Vagina (tissue), 2 donors: ENCODE results near the gene RNF146. TPM values are rescaled to one million over a fixed set of nuclear protein-coding genes. Genes with fewer than 3 reads are reported as not detected.

Source experiments
- DNase-seq, 2 donors: peaks; one replicate each; pipeline ENCODE4 v3.0.0-alpha.2; 2017; ENCODE audit errors: extremely low spot score in 2 of 2
- H3K27ac ChIP-seq: fragments of 200-600 bp; sonication (generic); one replicate; pipeline ENCODE4 v1.5.1; 2019
- H3K27me3 ChIP-seq: fragments of 200-600 bp; sonication (generic); one replicate; pipeline ENCODE4 v1.5.1; 2019
- H3K36me3 ChIP-seq, 2 donors: fragments of 200-600 bp; sonication (generic); one replicate each; pipeline ENCODE4 v1.5.1; 2017 to 2019
- H3K4me1 ChIP-seq: fragments of 200-600 bp; sonication (generic); one replicate; pipeline ENCODE4 v1.5.1; 2019
- H3K4me3 ChIP-seq, 2 donors: fragments of 200-600 bp; sonication (generic); 1 replicate in 1 of 2; 2 replicates in 1 of 2; pipeline ENCODE4 v1.5.1; 2016 to 2019
- H3K9me3 ChIP-seq: fragments of 200-600 bp; sonication (generic); one replicate; pipeline ENCODE4 v1.5.1; 2019
- POLR2A ChIP-seq, 2 donors: fragments of 450-650 bp; IDR thresholded peaks; one replicate each; pipeline ENCODE4 v1.6.1; 2017; ENCODE audit warnings: antibody characterized with exemption in 2 of 2, mild to moderate bottlenecking in 2 of 2, moderate library complexity in 2 of 2
- POLR2AphosphoS5 ChIP-seq, 2 donors: sonication (generic); formaldehyde crosslinking; IDR thresholded peaks; one replicate each; pipeline ENCODE4 v1.9.0; 2017; ENCODE audit warnings: antibody characterized with exemption in 2 of 2, mild to moderate bottlenecking in 2 of 2, low read depth in 1 of 2; ENCODE audit not compliant: insufficient read depth in 1 of 2
- intact Hi-C: fragments of 100-400 bp; cut with DNase I; formaldehyde crosslinking; loops from one replicate; pipeline ENCODE4 v1.15.1; 2023
- total RNA-seq: library from RNA; depleted of rRNA; stranded (reverse); fragments of >200 nt; gene quantifications from one replicate; pipeline ENCODE4 v1.2.3, GENCODE V29; 2016
- TF ChIP-seq, protein P1 (sequence below), 3 experiments: fragments of 450-650 bp in 2 of 3; fragments of 200-600 bp in 1 of 3; sonication (generic) in 1 of 3; IDR thresholded peaks; one replicate each; pipeline ENCODE4 v1.5.1; 2017 to 2019; ENCODE audit warnings: antibody characterized with exemption in 3 of 3, mild to moderate bottlenecking in 2 of 3, moderate library complexity in 2 of 3

The RNF146 gene
- total RNA-seq, 1 donor from 2014 or later, result 53.0 TPM

DNA sequence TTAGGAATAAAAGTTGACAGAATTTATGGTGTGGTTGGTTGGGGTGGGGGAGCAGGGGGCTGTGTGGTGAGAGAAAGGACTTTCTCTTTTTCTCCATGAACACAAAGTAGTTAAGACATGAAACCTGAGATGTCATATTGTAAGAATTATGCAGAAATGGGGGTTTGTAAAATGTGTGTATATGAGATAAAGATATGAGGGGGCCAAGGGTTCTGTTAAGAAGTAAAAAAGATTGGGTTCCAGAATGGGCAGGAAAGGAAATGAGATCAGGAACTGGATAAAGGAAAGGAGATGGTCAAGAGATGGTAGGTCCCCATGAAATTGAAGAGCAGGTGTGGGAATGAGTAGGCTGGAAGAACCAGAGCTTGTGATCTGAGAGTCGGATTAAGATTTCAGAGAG lies 9.7 kb downstream of the RNF146 start:
- TF ChIP-seq POLR2A (IDR thresholded peaks at IDR 0.05), result no peak
- TF ChIP-seq, protein P1, sequence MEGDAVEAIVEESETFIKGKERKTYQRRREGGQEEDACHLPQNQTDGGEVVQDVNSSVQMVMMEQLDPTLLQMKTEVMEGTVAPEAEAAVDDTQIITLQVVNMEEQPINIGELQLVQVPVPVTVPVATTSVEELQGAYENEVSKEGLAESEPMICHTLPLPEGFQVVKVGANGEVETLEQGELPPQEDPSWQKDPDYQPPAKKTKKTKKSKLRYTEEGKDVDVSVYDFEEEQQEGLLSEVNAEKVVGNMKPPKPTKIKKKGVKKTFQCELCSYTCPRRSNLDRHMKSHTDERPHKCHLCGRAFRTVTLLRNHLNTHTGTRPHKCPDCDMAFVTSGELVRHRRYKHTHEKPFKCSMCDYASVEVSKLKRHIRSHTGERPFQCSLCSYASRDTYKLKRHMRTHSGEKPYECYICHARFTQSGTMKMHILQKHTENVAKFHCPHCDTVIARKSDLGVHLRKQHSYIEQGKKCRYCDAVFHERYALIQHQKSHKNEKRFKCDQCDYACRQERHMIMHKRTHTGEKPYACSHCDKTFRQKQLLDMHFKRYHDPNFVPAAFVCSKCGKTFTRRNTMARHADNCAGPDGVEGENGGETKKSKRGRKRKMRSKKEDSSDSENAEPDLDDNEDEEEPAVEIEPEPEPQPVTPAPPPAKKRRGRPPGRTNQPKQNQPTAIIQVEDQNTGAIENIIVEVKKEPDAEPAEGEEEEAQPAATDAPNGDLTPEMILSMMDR (IDR thresholded peaks at IDR 0.05), result no peak
- TF ChIP-seq POLR2AphosphoS5 (IDR thresholded peaks at IDR 0.05; ENCODE audit: insufficient read depth in 1 of 2, low read depth in 1 of 2), result no peak
- Histone ChIP-seq H3K4me3 (no peak overlapping the region), H3K4me1 (peaks cover 60% of the 10 kb centered on the region), H3K27ac (no peak overlapping the region), H3K9me3 (no peaks in the 10 kb centered on the region), H3K36me3 (peaks cover 0 to 7% of the 10 kb centered on the region in 2 donors), H3K27me3 (no peaks in the 10 kb centered on the region)
- intact Hi-C loops, result no loop called here
- no peak for DNase-seq

DNA sequence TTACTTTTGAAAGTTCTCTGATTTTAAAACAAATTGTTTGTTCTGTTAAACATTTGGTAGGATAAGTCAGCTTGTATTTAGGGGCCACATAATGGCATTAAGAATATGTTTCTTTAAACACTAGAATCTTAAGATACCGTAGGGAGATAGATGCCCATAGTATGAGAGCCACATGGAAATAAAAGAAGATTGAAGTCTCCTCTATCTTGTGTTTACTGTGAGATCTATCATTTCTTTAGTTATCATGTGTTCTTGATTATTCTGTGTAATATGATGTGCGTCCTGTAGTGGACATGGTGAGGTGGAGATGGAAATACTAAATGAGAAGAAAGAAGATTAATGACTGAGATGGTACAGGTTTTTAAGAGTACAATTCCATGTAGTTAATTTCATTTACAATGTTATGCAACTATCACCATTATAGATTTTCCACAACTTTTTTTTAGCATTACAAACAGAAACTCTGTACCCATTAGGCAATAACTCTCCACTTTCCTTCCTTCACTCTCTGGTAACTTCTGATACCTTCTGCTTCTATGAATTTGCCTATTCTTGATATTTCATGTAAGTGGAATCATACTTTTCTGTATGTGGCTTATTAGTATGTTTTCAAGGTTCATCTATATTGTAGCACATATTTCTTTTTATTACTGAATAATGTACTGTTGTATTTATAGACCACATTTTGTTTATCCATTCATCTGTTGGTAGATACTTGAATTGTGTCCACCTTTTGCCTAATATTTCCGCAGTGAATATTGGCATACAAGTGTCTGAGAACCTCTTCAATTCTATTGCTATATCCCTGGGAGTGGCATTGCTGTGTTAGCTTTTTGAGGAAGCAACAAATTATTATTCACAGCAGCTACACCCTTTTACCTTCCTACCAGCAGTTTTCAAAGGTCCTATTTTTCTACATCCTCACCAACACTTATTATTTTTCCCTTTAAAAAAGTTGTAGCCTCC lies 11.5 kb downstream of the RNF146 start:
- no peak for DNase-seq
- Histone ChIP-seq H3K36me3 (peaks cover 0 to 16% of the 10 kb centered on the region in 2 donors), H3K9me3 (no peaks in the 10 kb centered on the region), H3K4me1 (peaks cover 49% of the 10 kb centered on the region), H3K27ac (no peak overlapping the region), H3K27me3 (no peaks in the 10 kb centered on the region), H3K4me3 (no peak overlapping the region)
- intact Hi-C loops, result no loop called here
- no peak for TF ChIP-seq POLR2AphosphoS5 (IDR thresholded peaks at IDR 0.05; ENCODE audit: insufficient read depth in 1 of 2, low read depth in 1 of 2)
- TF ChIP-seq, protein P1 (IDR thresholded peaks at IDR 0.05), result no peak

DNA sequence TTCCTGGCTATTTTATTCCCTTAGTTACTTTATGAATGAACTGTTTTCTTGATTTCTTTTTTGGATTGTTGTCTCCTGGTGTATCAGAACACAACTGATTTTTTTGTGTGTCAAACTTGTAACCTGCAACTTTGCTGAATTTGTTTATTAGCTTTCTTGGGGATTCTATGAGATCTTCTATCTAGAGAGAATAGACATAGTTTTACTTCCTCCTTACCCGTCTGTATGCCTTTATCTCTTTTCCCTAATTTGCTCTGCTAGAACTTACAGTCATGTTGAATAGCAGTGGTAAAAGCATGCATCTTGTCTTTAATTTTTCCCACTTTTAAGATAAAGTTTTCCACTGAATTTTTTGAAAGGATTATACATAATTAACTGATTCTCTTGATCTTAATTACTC lies 13.2 kb downstream of the RNF146 start:
- peaks cover 43% of the 10 kb centered on the region for H3K4me1 ChIP-seq
- H3K27me3 ChIP-seq, result no peaks in the 10 kb centered on the region
- intact Hi-C loops, result no loop called here
- H3K27ac ChIP-seq, result no peak overlapping the region
- TF ChIP-seq POLR2A (IDR thresholded peaks at IDR 0.05) (no peak), POLR2AphosphoS5 (IDR thresholded peaks at IDR 0.05; ENCODE audit: insufficient read depth in 1 of 2, low read depth in 1 of 2) (no peak)
- TF ChIP-seq, protein P1 (IDR thresholded peaks at IDR 0.05), result no peak
- no peak for DNase-seq
- H3K36me3 ChIP-seq, result peaks cover 0 to 16% of the 10 kb centered on the region in 2 donors
- H3K4me3 ChIP-seq, result no peak overlapping the region
- no peaks in the 10 kb centered on the region for H3K9me3 ChIP-seq

DNA sequence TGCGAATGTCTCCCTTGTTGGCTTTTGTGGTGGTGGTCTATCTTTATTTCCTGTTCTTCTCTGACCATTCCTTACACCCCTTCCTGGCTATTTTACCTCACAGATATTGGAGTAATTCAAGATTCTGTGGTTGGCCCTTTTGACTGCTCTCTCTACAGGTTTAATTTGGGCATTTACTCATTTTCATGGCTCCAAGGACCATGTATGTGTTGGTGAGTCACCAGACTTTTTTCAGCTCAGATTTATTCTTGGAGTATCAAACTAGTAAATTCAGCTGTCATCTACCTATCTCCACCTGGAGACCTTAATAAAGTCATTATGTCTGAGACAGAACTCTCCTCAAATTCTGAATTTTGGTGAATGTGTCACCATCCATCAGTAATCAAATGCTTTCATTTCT lies 15.5 kb downstream of the RNF146 start:
- TF ChIP-seq, protein P1 (IDR thresholded peaks at IDR 0.05), result no peak
- TF ChIP-seq POLR2AphosphoS5 (IDR thresholded peaks at IDR 0.05; ENCODE audit: insufficient read depth in 1 of 2, low read depth in 1 of 2) (no peak), POLR2A (IDR thresholded peaks at IDR 0.05) (no peak)
- Histone ChIP-seq H3K27ac (no peak overlapping the region), H3K9me3 (no peaks in the 10 kb centered on the region), H3K4me3 (no peak overlapping the region), H3K36me3 (peaks cover 0 to 29% of the 10 kb centered on the region in 2 donors), H3K4me1 (peaks cover 19% of the 10 kb centered on the region), H3K27me3 (no peaks in the 10 kb centered on the region)
- intact Hi-C loops, result no loop called here
- DNase-seq, result no peak

DNA sequence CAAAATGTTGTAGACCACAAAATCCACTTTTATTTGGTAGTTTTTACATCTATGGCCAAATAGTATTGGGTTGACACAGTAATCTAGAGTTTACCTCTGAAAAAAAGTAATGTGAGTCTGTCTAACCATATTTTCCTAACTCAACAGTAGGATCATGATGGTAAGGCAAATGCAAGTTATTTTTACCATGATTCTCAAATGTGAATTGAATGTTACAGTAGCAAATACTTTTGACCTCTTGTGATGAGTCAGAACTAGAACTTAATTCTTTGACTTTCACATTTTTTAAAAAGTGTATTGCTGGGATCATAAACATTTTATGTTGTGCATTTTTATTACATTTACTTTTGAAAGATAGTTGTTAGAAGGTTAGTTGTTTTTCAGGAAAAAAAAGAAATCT lies 22.0 kb downstream of the RNF146 start:
- intact Hi-C loops, result no loop called here
- H3K9me3 ChIP-seq, result no peaks in the 10 kb centered on the region
- peaks cover 19% of the 10 kb centered on the region for H3K4me1 ChIP-seq
- H3K27me3 ChIP-seq, result no peaks in the 10 kb centered on the region
- H3K27ac ChIP-seq, result no peak overlapping the region
- peaks cover 0 to 20% of the 10 kb centered on the region in 2 donors for H3K36me3 ChIP-seq
- no peak for DNase-seq
- no peak overlapping the region for H3K4me3 ChIP-seq
- TF ChIP-seq POLR2AphosphoS5 (IDR thresholded peaks at IDR 0.05; ENCODE audit: insufficient read depth in 1 of 2, low read depth in 1 of 2), result no peak
- TF ChIP-seq, protein P1 (IDR thresholded peaks at IDR 0.05), result no peak
- no peak for TF ChIP-seq POLR2A (IDR thresholded peaks at IDR 0.05)
